Measurements from ENCODE around the gene SLMAP.
"Not testable (repeated sequence)": the region's sequence is repeated elsewhere in the genome, so short reads cannot be mapped to it uniquely, and the experiment has no call there.

SLMAP gene

GRCh38 chr3:57796261-57796660 lies 40.2 kb downstream of the SLMAP start:
- no peak for DNase-seq

GRCh38 chr3:57797701-57798487 lies 41.8 kb downstream of the SLMAP start:
- DNase-seq: no peak

DNA sequence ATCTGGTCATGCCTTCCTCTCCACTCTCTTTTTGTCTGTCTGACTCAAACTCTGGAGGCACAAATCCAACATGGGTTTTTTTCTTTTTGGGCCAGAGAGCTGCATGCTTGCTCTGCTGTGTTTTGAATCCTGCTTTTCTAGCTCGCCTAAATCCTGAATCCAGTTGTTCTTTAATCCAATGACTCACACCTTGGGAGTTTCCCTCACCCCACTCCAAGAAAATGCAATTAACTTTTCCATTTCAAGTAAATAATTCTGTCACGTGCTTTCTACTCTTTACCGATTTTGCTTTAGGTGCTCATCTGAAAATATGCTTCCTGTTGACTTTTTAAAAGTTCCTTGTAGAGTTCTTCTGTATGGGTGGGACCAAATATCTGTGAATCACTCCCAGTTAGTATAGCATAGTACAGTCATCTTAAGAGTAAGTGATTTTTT lies 47.6 kb downstream of the SLMAP start:
- no peak for DNase-seq

DNA sequence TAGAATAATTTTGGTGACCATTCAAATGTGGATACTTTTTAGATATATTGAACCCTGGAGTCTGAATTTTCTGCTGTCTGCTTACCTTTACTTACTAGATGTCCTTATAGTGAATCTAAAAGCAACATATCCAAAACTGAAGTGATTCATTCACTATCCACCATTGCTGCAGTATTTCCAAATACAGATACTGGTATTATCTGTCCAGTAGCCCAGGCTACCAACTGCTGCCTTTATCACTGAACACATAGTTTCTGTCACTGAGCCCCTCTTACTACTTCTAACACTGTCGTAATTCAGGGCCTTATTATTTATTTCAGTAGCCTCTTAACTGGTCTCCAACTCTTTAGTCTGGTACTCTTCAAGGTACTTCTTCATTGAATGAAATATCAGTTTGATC lies 49.2 kb downstream of the SLMAP start:
- no peak for DNase-seq

GRCh38 chr3:57805674-57806073 lies 49.6 kb downstream of the SLMAP start:
- DNase-seq: no peak

- not testable (repeated sequence) for DNase-seq
Measured at GRCh38 chr3:57806195-57806594, 50.1 kb downstream of the SLMAP start.

GRCh38 chr3:57808961-57809608 lies 53.0 kb downstream of the SLMAP start:
- no peak for DNase-seq

- no peak for DNase-seq
Measured at GRCh38 chr3:57809609-57809968, 53.5 kb downstream of the SLMAP start.

GRCh38 chr3:57810048-57810447 lies 53.9 kb downstream of the SLMAP start:
- DNase-seq: no peak

DNA sequence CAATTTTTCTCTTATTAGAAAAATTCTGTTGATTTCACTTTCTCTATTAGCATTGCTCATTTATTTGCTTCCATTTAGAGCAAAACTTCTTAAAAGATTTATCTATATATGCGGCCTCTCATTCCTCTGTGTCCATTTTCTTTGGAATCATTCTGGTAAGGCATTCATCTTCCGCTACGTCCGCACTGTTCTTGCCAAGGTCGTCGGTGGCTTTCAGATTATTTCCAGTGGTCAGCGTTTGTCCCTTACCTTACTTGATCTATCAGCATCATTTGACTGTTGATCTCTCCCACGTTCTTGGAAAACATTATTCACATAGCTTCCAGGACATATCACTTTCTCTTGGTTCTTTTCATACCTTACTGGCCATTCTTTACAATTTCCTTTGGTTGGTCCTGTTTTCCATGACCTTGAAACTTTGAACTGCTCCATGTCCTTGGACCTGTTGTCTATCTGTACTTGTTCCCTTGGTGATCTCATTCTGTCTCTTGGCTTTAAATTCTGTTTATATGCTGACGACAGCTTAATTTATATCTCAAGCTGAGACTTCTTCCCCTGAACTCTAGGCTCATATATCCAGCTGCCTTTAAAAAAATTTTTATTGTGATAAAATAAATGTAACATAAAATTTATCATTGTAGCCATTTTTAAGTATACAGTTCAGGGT lies 54.5 kb downstream of the SLMAP start:
- DNase-seq: no peak

DNA sequence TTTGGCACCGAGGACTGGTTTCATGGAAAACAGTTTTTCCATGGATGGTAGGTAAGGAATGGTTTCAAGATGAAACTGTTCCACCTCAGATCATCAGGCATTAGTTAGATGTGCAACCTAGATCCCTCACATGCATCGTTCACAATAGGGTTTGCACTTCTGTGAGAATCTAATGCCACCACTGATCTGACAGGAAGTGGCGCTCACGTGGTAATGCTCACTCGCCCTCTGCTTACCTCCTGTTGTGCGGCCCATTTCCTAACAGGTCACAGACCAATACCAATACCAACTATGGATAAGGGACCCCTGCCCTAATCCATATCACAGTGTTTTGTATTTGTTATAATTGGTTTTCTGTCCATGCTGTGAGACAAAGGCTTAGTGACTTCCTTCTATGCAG lies 58.9 kb downstream of the SLMAP start:
- DNase-seq: peak; percentile 17

GRCh38 chr3:57816471-57817095 lies 60.5 kb downstream of the SLMAP start:
- DNase-seq: no peak

DNA sequence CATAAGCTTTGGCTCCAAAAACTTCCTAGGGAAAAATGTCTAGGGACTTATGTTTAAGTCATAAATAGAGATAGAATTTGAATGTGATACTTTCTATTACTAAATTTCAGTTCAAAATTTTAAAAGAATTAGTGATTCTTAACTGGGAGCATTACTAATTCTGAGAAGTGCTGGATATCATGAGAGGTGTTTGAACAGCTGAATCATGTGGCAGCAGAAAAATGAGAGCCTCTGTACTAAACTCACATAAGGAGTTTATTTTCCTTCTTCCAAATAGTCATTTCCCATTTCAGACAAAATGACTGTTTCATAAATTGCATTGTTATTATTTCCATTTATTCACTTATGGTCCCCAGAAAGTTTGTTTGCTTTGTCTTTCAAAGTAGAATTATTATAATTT lies 62.7 kb downstream of the SLMAP start:
- no peak for DNase-seq

DNA sequence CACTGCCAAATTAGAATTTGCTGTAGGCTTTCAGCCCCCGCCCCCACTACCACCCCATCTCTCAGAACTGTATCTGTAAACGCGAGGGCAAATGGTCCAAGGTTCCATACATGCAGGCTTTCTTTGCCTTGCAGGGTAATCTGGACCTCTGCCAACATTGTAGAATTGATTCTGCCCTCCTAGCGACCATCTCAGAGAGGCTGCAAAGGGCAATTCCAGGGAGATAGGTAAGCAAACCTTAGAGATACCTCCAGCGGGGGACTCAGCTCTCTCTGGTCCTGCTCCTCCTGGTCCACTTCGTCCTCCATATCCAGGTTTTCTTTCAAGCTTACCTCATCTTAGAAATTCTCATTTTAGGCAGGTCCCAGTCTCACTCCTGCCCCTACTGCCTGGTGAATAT lies 64.4 kb downstream of the SLMAP start:
- DNase-seq: no peak

GRCh38 chr3:57821765-57822164 lies 65.7 kb downstream of the SLMAP start:
- DNase-seq: no peak

GRCh38 chr3:57822686-57823085 lies 66.6 kb downstream of the SLMAP start:
- no peak for DNase-seq

- no peak for DNase-seq
Measured at GRCh38 chr3:57825116-57825515, 69.0 kb downstream of the SLMAP start.

DNA sequence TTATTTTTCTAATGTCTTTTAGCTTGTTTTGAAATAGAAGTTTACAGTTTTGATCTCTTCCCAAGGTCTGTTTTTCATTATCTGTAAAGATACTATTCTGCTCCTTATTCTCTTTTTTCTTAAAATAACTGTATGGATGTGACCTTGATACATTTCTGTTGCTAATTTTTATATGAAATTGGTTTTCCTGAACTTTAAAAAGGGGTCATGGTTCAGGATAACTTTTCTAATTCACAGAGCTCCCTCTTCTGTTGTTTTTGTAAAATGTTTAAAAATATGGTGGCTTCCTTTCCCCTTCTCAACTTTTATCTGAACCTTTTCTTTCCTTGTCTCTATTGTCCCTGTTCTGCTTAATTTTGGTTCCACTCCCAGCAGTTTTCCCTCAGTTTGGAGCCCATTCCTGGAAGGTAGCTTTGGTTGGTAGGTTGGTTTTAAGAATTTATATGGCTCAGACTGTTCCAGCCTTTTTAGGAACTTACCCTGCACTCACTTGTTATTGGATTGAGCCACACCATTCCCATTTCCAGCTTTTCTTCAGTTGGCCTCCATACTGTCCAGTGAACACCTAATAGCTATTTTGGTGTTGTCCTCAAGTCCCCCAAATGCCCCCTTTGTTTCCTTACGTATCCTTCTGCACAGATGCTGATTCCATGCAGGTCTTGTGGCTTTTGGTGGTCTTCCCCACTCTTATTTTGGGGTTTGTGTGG lies 70.3 kb downstream of the SLMAP start:
- DNase-seq: no peak

- no peak for DNase-seq
Measured at GRCh38 chr3:57826952-57827723, 71.0 kb downstream of the SLMAP start.

GRCh38 chr3:57827757-57828156 lies 71.6 kb downstream of the SLMAP start:
- no peak for DNase-seq

DNA sequence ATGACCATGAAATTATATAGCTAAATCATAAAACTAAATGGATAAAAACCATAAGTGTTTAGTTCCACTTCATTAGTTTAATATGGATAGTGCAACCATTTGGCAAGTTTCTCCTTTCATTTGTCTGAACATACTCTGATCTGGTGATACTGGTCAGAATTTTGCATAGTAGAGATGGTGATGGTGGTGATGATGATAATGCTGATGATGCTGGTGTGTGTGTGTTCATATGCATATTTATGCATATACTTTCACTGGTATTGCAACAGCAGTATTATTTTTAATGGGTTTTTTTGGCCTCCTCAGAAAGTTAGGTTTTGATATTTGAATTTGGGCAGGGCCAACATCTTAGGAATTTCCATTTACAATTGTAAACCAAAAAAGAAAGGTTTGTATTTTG lies 76.4 kb downstream of the SLMAP start:
- DNase-seq: no peak

DNA sequence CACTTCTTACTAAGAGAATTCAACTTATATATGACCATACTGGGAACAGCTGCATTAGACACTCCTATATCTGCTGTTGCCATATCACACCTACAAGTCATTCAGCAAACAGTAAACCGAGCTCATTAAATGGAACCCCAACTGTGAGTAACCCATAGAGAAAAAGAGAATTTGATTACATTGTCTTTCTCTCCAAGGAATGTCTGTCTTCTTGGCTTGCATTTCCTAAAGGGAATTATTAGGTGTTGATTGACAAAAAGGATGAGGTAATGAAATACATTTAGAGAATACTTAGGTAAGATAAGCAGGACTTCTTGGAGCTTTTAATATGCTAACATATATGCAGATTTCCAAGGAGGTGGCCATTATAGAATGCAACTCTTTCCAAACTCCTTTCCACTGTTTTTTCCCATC lies 76.8 kb downstream of the SLMAP start:
- DNase-seq: no peak

Data from activated T-cell treated with anti-CD3 and anti-CD28 coated beads for 4 hours (primary cell).